AG04449 (cell line): ENCODE results near the gene LMBR1L.

ENCODE experiments used
- CTCF ChIA-PET: fragments of 350-600 bp; formaldehyde crosslinking; extraction: SDS; loops from one replicate; lab custom pipeline; 2021; ENCODE audit warnings: antibody characterized with exemption; lab: Yijun Ruan, JAX
- POLR2A ChIA-PET: fragments of 400-600, 350-600 bp; formaldehyde crosslinking; extraction: SDS; loops from one replicate; lab custom pipeline; 2020; ENCODE audit warnings: antibody characterized with exemption, inconsistent platforms; lab: Yijun Ruan, JAX
- DNase-seq: peaks from one replicate; pipeline ENCODE4 v3.0.0-alpha.2; 2010; ENCODE audit warnings: low read depth, low spot score
- H3K4me3 ChIP-seq: 2 replicates; pipeline ENCODE4 v1.5.1; 2011; ENCODE audit warnings: low read depth, mild to moderate bottlenecking, control low read depth, low read length
- CTCF ChIP-seq: IDR thresholded peaks from one replicate; pipeline ENCODE4 v1.5.1; 2011; ENCODE audit warnings: mild to moderate bottlenecking, moderate library complexity, low read length, control low read depth, inconsistent platforms; ENCODE audit not compliant: insufficient read depth; ENCODE audit errors: missing control alignments

Gene LMBR1L

GRCh38 chr12:49110464-49111155 lies at the start of gene LMBR1L:
Gene LMBR1L, minus strand, starts transcription at chr12:49110847. Its CDS starts 292 bp downstream, at chr12:49110555.
- peak within 1 kb of the TSS; percentile 87 for H3K4me3 ChIP-seq
- ChIA-PET POLR2A (interaction anchor here (1.0 to 4.6 kb wide), 6 partner anchors 11 to 132 kb away, joined by 4 to 31 read pairs (median 6); partner anchors contain the start of genes RHEBL1, TUBA1A and TUBA1B), CTCF (interaction anchor here (0.6 to 21.3 kb wide), 13 partner anchors 12 to 155 kb away, joined by 3 to 430 read pairs (median 6); partner anchors contain the start of gene DHH)
- TF ChIP-seq CTCF: peak; percentile 62
- peak; percentile 88 for DNase-seq

GRCh38 chr12:49160399-49160798 lies 49.8 kb upstream of the LMBR1L start:
- CTCF ChIA-PET: no interaction called here
- POLR2A ChIA-PET: no interaction called here
- no peak for TF ChIP-seq CTCF
- no peak for DNase-seq
- H3K4me3 ChIP-seq: no peak overlapping the region

- TF ChIP-seq CTCF: no peak
- ChIA-PET CTCF (no interaction called here), POLR2A (no interaction called here)
- no peak overlapping the region for H3K4me3 ChIP-seq
- no peak for DNase-seq
Observed at GRCh38 chr12:49154221-49154620, 43.6 kb upstream of the LMBR1L start.

- H3K4me3 ChIP-seq: no peak overlapping the region
- CTCF ChIA-PET: interaction anchor here (0.6 to 1.4 kb wide), 7 partner anchors 12 to 86 kb away, joined by 3 to 5 read pairs (median 3); no protein-coding TSS in a partner anchor
- no peak for TF ChIP-seq CTCF
- DNase-seq: no peak
- POLR2A ChIA-PET: interaction anchor here (1.3 to 1.6 kb wide), 2 partner anchors 16 kb away, joined by 6 to 8 read pairs; partner anchors contain the start of gene TUBA1B
Observed at GRCh38 chr12:49147384-49147783, 36.7 kb upstream of the LMBR1L start.

GRCh38 chr12:49146406-49146805 lies 35.8 kb upstream of the LMBR1L start:
- no peak for DNase-seq
- CTCF ChIA-PET: interaction anchor here (0.7 to 1.4 kb wide), 4 partner anchors 9 to 87 kb away, joined by 3 to 4 read pairs (median 3); no protein-coding TSS in a partner anchor
- POLR2A ChIA-PET: interaction anchor here (1.3 kb wide), 1 partner anchor 15 kb away, joined by 6 read pairs; the partner anchor contains the start of gene TUBA1B
- no peak overlapping the region for H3K4me3 ChIP-seq
- no peak for TF ChIP-seq CTCF

- POLR2A ChIA-PET: interaction anchor here (0.7 to 1.0 kb wide), 2 partner anchors 13 to 44 kb away, joined by 3 to 4 read pairs; partner anchors contain the start of genes TUBA1A and TUBA1B
- no peak for TF ChIP-seq CTCF
- CTCF ChIA-PET: interaction anchor here (0.9 to 1.4 kb wide), 3 partner anchors 11 to 60 kb away, joined by 3 to 6 read pairs (median 3); no protein-coding TSS in a partner anchor
Observed at GRCh38 chr12:49144384-49144783, 33.7 kb upstream of the LMBR1L start.

More at GRCh38 chr12:49144384-49144783, 33.7 kb upstream of the LMBR1L start:
- DNase-seq: no peak
- H3K4me3 ChIP-seq: no peak overlapping the region
